Suprapubic skin (tissue), 4 donors: ENCODE results near the gene ALCAM. TPM values are rescaled to one million over a fixed set of nuclear protein-coding genes. Genes with fewer than 3 reads are reported as not detected.

ENCODE experiments used
- DNase-seq, 2 donors: peaks; one replicate each; pipeline ENCODE4 v3.0.0-alpha.2; 2019; ENCODE audit warnings: low spot score in 2 of 2
- H3K27ac ChIP-seq: fragments of 200-600 bp; sonication (generic); one replicate; pipeline ENCODE4 v1.5.1; 2019
- H3K27me3 ChIP-seq: fragments of 200-600 bp; sonication (generic); one replicate; pipeline ENCODE4 v1.5.1; 2019
- H3K36me3 ChIP-seq: fragments of 200-600 bp; sonication (generic); one replicate; pipeline ENCODE4 v1.5.1; 2019
- H3K4me1 ChIP-seq: fragments of 200-600 bp; sonication (generic); one replicate; pipeline ENCODE4 v1.5.1; 2019
- H3K4me3 ChIP-seq: fragments of 200-600 bp; sonication (generic); one replicate; pipeline ENCODE4 v1.5.1; 2019; ENCODE audit warnings: mild to moderate bottlenecking
- H3K9me3 ChIP-seq: fragments of 200-600 bp; sonication (generic); one replicate; pipeline ENCODE4 v1.5.1; 2019
- EP300 ChIP-seq: sonication (generic); formaldehyde crosslinking; IDR thresholded peaks from one replicate; pipeline ENCODE4 v1.6.1; 2017; ENCODE audit warnings: antibody characterized with exemption
- POLR2A ChIP-seq, 2 donors: fragments of 450-650 bp; IDR thresholded peaks; one replicate each; pipeline ENCODE4 v1.6.1; 2017; ENCODE audit warnings: antibody characterized with exemption in 2 of 2, mild to moderate bottlenecking in 2 of 2, moderate library complexity in 2 of 2
- POLR2AphosphoS5 ChIP-seq, 3 donors: sonication (generic); formaldehyde crosslinking; IDR thresholded peaks; one replicate each; pipeline ENCODE4 v1.6.1; 2017; ENCODE audit warnings: antibody characterized with exemption in 3 of 3
- WGBS: methylation state at CpG from one replicate; pipeline ENCODE4 v1.1.5; 2018; 5-methylcytosine and 5-hydroxymethylcytosine counted together
- total RNA-seq, 4 donors: library from RNA; depleted of rRNA; stranded (reverse); fragments of >200 nt; gene quantifications; one replicate each; pipeline ENCODE4 v1.1.0, GENCODE V29; 2016
- TF ChIP-seq, protein P1 (sequence below), 2 donors: fragments of 200-600 bp in 1 of 2; fragments of 450-650 bp in 1 of 2; sonication (generic) in 1 of 2; IDR thresholded peaks; one replicate each; pipeline ENCODE4 v1.5.1; 2016 to 2019; ENCODE audit warnings: antibody characterized with exemption in 2 of 2, mild to moderate bottlenecking in 1 of 2, moderate library complexity in 1 of 2

The ALCAM gene
- total RNA-seq, 4 donors from 2014 or later: 27.6 to 65.5 (median 42.1) TPM

DNA sequence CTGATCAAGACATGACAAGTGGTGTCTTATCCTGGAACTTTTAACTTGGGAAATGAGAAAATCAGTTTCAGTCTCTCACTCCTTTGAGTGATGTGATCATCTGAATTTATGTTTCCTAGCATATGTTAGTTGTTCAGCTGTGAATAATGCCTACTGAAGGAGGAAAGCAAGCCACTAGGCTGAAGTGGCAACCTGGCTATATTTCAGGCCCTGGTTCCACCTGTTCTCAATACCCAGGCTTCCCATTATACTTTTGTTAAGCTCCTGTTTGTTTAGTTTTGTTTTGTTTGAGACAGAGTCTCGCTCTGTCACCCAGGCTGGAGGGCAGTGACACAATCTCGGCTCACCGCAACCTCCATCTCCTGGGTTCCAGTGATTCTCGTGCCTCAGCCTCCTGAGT lies 243.8 kb downstream of the ALCAM start:
- 95% methylated on average over 4 of the region's 4 CpGs for WGBS
- H3K9me3 ChIP-seq: no peaks in the 10 kb centered on the region
- H3K4me3 ChIP-seq: no peak overlapping the region
- no peak for DNase-seq
- no peaks in the 10 kb centered on the region for H3K36me3 ChIP-seq
- H3K4me1 ChIP-seq: no peaks in the 10 kb centered on the region
- TF ChIP-seq, protein P1, sequence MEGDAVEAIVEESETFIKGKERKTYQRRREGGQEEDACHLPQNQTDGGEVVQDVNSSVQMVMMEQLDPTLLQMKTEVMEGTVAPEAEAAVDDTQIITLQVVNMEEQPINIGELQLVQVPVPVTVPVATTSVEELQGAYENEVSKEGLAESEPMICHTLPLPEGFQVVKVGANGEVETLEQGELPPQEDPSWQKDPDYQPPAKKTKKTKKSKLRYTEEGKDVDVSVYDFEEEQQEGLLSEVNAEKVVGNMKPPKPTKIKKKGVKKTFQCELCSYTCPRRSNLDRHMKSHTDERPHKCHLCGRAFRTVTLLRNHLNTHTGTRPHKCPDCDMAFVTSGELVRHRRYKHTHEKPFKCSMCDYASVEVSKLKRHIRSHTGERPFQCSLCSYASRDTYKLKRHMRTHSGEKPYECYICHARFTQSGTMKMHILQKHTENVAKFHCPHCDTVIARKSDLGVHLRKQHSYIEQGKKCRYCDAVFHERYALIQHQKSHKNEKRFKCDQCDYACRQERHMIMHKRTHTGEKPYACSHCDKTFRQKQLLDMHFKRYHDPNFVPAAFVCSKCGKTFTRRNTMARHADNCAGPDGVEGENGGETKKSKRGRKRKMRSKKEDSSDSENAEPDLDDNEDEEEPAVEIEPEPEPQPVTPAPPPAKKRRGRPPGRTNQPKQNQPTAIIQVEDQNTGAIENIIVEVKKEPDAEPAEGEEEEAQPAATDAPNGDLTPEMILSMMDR (IDR thresholded peaks at IDR 0.05): no peak
- no peak for TF ChIP-seq POLR2A (IDR thresholded peaks at IDR 0.05)
- TF ChIP-seq POLR2AphosphoS5 (IDR thresholded peaks at IDR 0.05): no peak
- TF ChIP-seq EP300: no peak
- H3K27me3 ChIP-seq: no peaks in the 10 kb centered on the region
- H3K27ac ChIP-seq: no peak overlapping the region

DNA sequence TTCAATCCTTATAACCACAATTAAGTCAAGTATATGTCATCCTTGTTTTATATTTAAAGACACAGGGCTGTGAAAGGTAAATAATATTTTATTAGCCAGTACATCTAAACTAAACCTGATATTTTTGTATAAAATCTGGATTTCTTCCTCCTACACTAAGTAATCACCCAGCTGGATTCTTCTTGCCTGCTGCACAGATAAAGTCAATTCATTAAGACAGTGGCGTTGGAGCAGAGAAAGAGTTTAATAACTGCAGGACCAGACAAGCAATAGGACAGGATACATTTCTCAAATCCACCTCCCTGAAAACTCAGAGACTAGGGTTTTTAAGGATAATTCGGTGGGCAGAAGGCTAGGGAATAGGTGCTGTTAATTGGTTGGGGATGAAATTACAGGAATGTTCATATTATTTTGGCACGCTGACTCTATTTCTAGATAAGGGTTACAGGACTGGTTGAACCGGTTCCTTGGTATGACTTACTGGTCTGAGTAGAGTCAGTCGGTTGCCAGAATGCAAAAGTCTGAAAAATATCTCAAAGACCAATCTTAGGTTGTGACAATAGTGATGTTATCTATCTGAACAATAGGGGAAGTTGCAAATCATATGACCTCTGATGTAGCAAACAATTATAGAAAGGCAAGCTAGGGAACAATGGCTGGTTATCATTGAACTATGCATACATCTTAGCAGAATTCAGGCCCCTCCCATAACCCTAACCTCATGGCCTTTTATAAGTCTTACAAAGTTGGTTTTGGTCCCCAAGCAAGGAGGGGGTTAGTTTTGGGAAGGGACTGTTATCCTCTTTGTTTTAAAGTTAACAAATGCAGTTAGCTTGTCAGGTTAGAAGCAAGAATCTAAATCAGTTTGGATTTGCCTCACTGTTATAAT lies 244.8 kb downstream of the ALCAM start:
- no peak for DNase-seq
- Histone ChIP-seq H3K9me3 (no peaks in the 10 kb centered on the region), H3K27ac (no peak overlapping the region), H3K36me3 (no peaks in the 10 kb centered on the region), H3K27me3 (no peaks in the 10 kb centered on the region), H3K4me3 (no peak overlapping the region), H3K4me1 (no peaks in the 10 kb centered on the region)
- 58% methylated on average over 5 of the region's 5 CpGs for WGBS
- TF ChIP-seq POLR2AphosphoS5 (IDR thresholded peaks at IDR 0.05) (no peak), EP300 (no peak), POLR2A (IDR thresholded peaks at IDR 0.05) (no peak)
- TF ChIP-seq, protein P1 (IDR thresholded peaks at IDR 0.05): no peak

DNA sequence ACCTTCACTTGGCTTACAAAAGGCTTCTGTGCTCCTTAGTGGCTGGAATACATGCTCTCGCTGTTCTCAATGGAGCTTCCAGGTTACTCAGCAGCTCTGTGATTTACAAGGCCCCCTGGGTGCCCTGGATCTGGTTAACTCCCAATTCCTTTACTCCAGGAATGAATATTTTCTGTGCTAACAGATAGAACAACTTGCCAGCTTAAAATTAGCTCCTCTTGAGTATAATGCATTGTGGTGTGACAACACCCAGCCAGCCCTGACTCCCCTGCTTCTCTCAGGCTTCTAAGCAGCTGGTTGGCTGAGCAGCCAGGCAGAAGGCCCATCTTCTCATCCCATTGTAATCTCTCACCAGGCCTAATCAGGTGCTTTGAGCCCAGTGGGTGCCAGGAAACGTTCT lies 246.4 kb downstream of the ALCAM start:
- no peak for TF ChIP-seq EP300
- no peak for TF ChIP-seq POLR2AphosphoS5 (IDR thresholded peaks at IDR 0.05)
- no peak for TF ChIP-seq POLR2A (IDR thresholded peaks at IDR 0.05)
- TF ChIP-seq, protein P1 (IDR thresholded peaks at IDR 0.05): no peak
- WGBS: 47% methylated on average over 2 of the region's 2 CpGs
- no peak overlapping the region for H3K27ac ChIP-seq
- no peaks in the 10 kb centered on the region for H3K9me3 ChIP-seq
- no peaks in the 10 kb centered on the region for H3K36me3 ChIP-seq
- no peak overlapping the region for H3K4me3 ChIP-seq
- DNase-seq: no peak
- H3K27me3 ChIP-seq: no peaks in the 10 kb centered on the region
- no peaks in the 10 kb centered on the region for H3K4me1 ChIP-seq

DNA sequence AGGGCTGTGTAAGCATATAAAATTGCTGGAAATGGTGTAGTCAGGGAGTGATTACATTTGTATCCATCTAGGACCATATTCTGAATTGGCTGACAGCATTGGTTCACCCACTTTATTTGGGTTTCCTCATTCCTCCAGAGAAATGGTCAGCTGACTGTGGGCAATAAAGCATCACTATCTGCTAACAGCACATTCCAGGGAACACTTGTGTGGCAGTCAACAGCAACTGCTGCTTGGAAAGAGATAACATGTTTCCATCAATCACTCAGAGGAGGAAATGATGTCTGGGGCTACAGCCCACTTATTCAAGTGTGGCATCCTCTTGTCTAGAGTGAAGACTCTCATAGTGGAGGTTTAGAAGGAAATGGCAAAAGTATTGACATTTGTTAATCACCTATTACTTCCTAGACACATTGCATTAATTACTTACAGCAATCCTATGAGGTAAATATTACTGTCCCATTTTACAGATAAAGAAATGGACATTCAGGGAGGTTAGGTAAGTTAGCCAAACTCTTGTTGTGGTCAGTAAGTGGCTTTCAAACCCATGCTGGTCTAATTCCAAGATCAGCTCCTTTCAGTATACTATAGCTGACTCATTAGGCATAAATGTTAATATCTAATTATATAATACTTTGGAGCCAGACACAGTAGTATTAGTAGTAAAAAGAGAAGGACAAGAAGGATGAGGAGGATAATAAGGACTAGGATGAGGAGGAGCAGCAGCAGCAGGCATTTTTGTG lies 247.8 kb downstream of the ALCAM start:
- Histone ChIP-seq H3K27me3 (no peaks in the 10 kb centered on the region), H3K4me1 (no peaks in the 10 kb centered on the region), H3K36me3 (no peaks in the 10 kb centered on the region), H3K27ac (no peak overlapping the region), H3K4me3 (no peak overlapping the region), H3K9me3 (no peaks in the 10 kb centered on the region)
- DNase-seq: no peak
- TF ChIP-seq EP300 (no peak), POLR2A (IDR thresholded peaks at IDR 0.05) (no peak), POLR2AphosphoS5 (IDR thresholded peaks at IDR 0.05) (no peak)
- TF ChIP-seq, protein P1 (IDR thresholded peaks at IDR 0.05): no peak

DNA sequence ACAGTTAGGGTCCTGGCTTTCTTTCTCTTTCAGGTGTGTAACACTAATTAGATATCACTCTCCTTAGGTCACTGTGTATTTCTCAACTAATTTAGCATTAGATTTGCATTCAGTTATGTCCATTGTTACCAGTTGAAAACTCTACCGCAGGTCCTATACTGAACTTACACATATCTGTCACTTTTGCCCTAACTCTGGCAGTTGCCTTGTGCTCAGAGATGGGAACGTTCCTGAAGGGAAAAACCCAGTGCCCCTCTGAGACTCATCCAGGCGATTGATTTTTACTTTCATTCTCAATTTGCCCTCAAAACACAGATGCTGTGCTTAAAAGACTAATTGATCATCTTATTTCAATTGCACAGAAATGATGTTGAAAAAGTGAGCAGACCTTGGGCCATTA lies 249.1 kb downstream of the ALCAM start:
- no peak for DNase-seq
- no peaks in the 10 kb centered on the region for H3K36me3 ChIP-seq
- H3K27ac ChIP-seq: no peak overlapping the region
- TF ChIP-seq EP300 (no peak), POLR2A (IDR thresholded peaks at IDR 0.05) (no peak), POLR2AphosphoS5 (IDR thresholded peaks at IDR 0.05) (no peak)
- TF ChIP-seq, protein P1 (IDR thresholded peaks at IDR 0.05): no peak
- H3K4me3 ChIP-seq: no peak overlapping the region
- no peaks in the 10 kb centered on the region for H3K9me3 ChIP-seq
- H3K27me3 ChIP-seq: no peaks in the 10 kb centered on the region
- 83% methylated on average over 3 of the region's 3 CpGs for WGBS
- no peaks in the 10 kb centered on the region for H3K4me1 ChIP-seq
